Vagina (tissue), 2 donors: Measurements from ENCODE around the gene CFAP251.

Experiments used
- CTCF ChIP-seq, 3 experiments: fragments of 450-650 bp in 2 of 3; fragments of 200-600 bp in 1 of 3; sonication (generic) in 1 of 3; IDR thresholded peaks; one replicate each; pipeline ENCODE4 v1.5.1; 2017 to 2019; ENCODE audit warnings: antibody characterized with exemption in 3 of 3, mild to moderate bottlenecking in 2 of 3, moderate library complexity in 2 of 3
- POLR2A ChIP-seq, 2 donors: fragments of 450-650 bp; IDR thresholded peaks; one replicate each; pipeline ENCODE4 v1.6.1; 2017; ENCODE audit warnings: antibody characterized with exemption in 2 of 2, mild to moderate bottlenecking in 2 of 2, moderate library complexity in 2 of 2
- POLR2AphosphoS5 ChIP-seq, 2 donors: sonication (generic); formaldehyde crosslinking; IDR thresholded peaks; one replicate each; pipeline ENCODE4 v1.9.0; 2017; ENCODE audit warnings: antibody characterized with exemption in 2 of 2, mild to moderate bottlenecking in 2 of 2, low read depth in 1 of 2; ENCODE audit not compliant: insufficient read depth in 1 of 2

- TF ChIP-seq POLR2A (IDR thresholded peaks at IDR 0.05) (no peak), CTCF (IDR thresholded peaks at IDR 0.05) (no peak), POLR2AphosphoS5 (IDR thresholded peaks at IDR 0.05; ENCODE audit: insufficient read depth in 1 of 2, low read depth in 1 of 2) (no peak)
Measured at GRCh38 chr12:121892673-121893561, 25.5 kb upstream of the CFAP251 start.
